Activated naive CD4-positive, alpha-beta T cell treated with anti-CD3 and anti-CD28 coated beads, Interleukin-2, amount 10 ng/mL, durations not matched to agents 7 days and 5 days (primary cell): ENCODE results near the gene CNEP1R1.

Experiments used
- CTCF ChIA-PET: fragments of 350-600 bp; sonication (Branson Sonifier 250); formaldehyde crosslinking; loops from one replicate; lab custom pipeline; 2021; ENCODE audit warnings: antibody characterized with exemption; lab: Charles Lee
- DNase-seq: peaks from one replicate; pipeline ENCODE4 v3.0.0-alpha.2; 2020
- H3K27ac Mint-ChIP-seq: one replicate; pipeline ENCODE4 v1.8.0; 2021; ENCODE audit warnings: mild to moderate bottlenecking, moderate library complexity, mixed read lengths
- H3K27me3 Mint-ChIP-seq: one replicate; pipeline ENCODE4 v1.8.0; 2021; ENCODE audit warnings: mild to moderate bottlenecking, mixed read lengths
- H3K36me3 Mint-ChIP-seq: one replicate; pipeline ENCODE4 v1.8.0; 2021; ENCODE audit warnings: mixed read lengths
- H3K4me1 Mint-ChIP-seq: one replicate; pipeline ENCODE4 v1.8.0; 2021; ENCODE audit warnings: mixed read lengths
- H3K4me3 Mint-ChIP-seq: one replicate; pipeline ENCODE4 v1.8.0; 2021; ENCODE audit warnings: mild to moderate bottlenecking, moderate library complexity, mixed read lengths
- H3K9me3 Mint-ChIP-seq: one replicate; pipeline ENCODE4 v1.8.0; 2021; ENCODE audit warnings: mixed read lengths

CNEP1R1 gene

GRCh38 chr16:50024684-50025536 is at the start of gene CNEP1R1:
Gene CNEP1R1 (plus strand): TSS chr16:50025225. CDS start chr16:50025316, 91 bp downstream.
- peaks cover 24% of the 10 kb centered on the region for H3K4me1 Mint-ChIP-seq
- DNase-seq: peak; percentile 94
- no peaks in the 10 kb centered on the region for H3K27me3 Mint-ChIP-seq
- CTCF ChIA-PET: interaction anchor here (0.6 to 7.5 kb wide), 37 partner anchors 10 to 781 kb away, joined by 3 to 133 read pairs (median 4); partner anchors contain the start of gene HEATR3
- peak within 1 kb of the TSS; percentile 92 for H3K27ac Mint-ChIP-seq
- H3K4me3 Mint-ChIP-seq: peak within 1 kb of the TSS; percentile 88
- peaks cover 11% of the 10 kb centered on the region for H3K36me3 Mint-ChIP-seq
- no peaks in the 10 kb centered on the region for H3K9me3 Mint-ChIP-seq

GRCh38 chr16:49977427-49977826 is 47.6 kb upstream of the CNEP1R1 start:
- Mint-ChIP-seq H3K9me3 (no peaks in the 10 kb centered on the region), H3K36me3 (no peaks in the 10 kb centered on the region), H3K4me3 (no peak overlapping the region), H3K27me3 (peaks cover 8% of the 10 kb centered on the region), H3K4me1 (no peaks in the 10 kb centered on the region), H3K27ac (no peak overlapping the region)
- DNase-seq: no peak
- CTCF ChIA-PET: interaction anchor here (0.7 kb wide), 1 partner anchor 620 kb away, joined by 3 read pairs; no protein-coding TSS in a partner anchor

- no peak for DNase-seq
- Mint-ChIP-seq H3K27ac (no peak overlapping the region), H3K27me3 (no peaks in the 10 kb centered on the region), H3K4me3 (no peak overlapping the region), H3K9me3 (no peaks in the 10 kb centered on the region), H3K36me3 (no peaks in the 10 kb centered on the region), H3K4me1 (no peaks in the 10 kb centered on the region)
- CTCF ChIA-PET: no interaction called here
These were observed 46.3 kb upstream of the CNEP1R1 start for GRCh38 chr16:49978569-49979326.

GRCh38 chr16:49980166-49980565 is 44.9 kb upstream of the CNEP1R1 start:
- no peaks in the 10 kb centered on the region for H3K4me1 Mint-ChIP-seq
- no peak for DNase-seq
- CTCF ChIA-PET: no interaction called here
- H3K9me3 Mint-ChIP-seq: no peaks in the 10 kb centered on the region
- H3K27ac Mint-ChIP-seq: no peak overlapping the region
- H3K36me3 Mint-ChIP-seq: no peaks in the 10 kb centered on the region
- H3K27me3 Mint-ChIP-seq: no peaks in the 10 kb centered on the region
- no peak overlapping the region for H3K4me3 Mint-ChIP-seq

- H3K27me3 Mint-ChIP-seq: no peaks in the 10 kb centered on the region
These were observed 38.5 kb upstream of the CNEP1R1 start for GRCh38 chr16:49986351-49987124.

GRCh38 chr16:49987381-49987780 is 37.6 kb upstream of the CNEP1R1 start:
- Mint-ChIP-seq H3K36me3 (no peaks in the 10 kb centered on the region), H3K4me3 (no peak overlapping the region), H3K4me1 (peaks cover 2% of the 10 kb centered on the region), H3K27me3 (no peaks in the 10 kb centered on the region), H3K9me3 (no peaks in the 10 kb centered on the region), H3K27ac (no peak overlapping the region)
- no peak for DNase-seq
- CTCF ChIA-PET: no interaction called here

More at GRCh38 chr16:49986351-49987124, 38.5 kb upstream of the CNEP1R1 start:
- Mint-ChIP-seq H3K9me3 (no peaks in the 10 kb centered on the region), H3K36me3 (no peaks in the 10 kb centered on the region), H3K4me1 (peaks cover 2% of the 10 kb centered on the region), H3K4me3 (no peak overlapping the region), H3K27ac (no peak overlapping the region)
- no peak for DNase-seq
- CTCF ChIA-PET: no interaction called here

- DNase-seq: no peak
- Mint-ChIP-seq H3K4me1 (peaks cover 2% of the 10 kb centered on the region), H3K9me3 (no peaks in the 10 kb centered on the region), H3K27me3 (peaks cover 16% of the 10 kb centered on the region), H3K36me3 (no peaks in the 10 kb centered on the region), H3K4me3 (no peak overlapping the region), H3K27ac (no peak overlapping the region)
- CTCF ChIA-PET: no interaction called here
These were observed 32.2 kb upstream of the CNEP1R1 start for GRCh38 chr16:49992825-49993224.

GRCh38 chr16:49993579-49993978 is 31.4 kb upstream of the CNEP1R1 start:
- no peaks in the 10 kb centered on the region for H3K9me3 Mint-ChIP-seq
- CTCF ChIA-PET: no interaction called here

GRCh38 chr16:49994006-49994405 is 31.0 kb upstream of the CNEP1R1 start:
- CTCF ChIA-PET: no interaction called here
- Mint-ChIP-seq H3K4me1 (no peaks in the 10 kb centered on the region), H3K9me3 (no peaks in the 10 kb centered on the region)

More at GRCh38 chr16:49993579-49993978, 31.4 kb upstream of the CNEP1R1 start:
- Mint-ChIP-seq H3K27me3 (peaks cover 16% of the 10 kb centered on the region), H3K27ac (no peak overlapping the region), H3K4me3 (no peak overlapping the region), H3K4me1 (no peaks in the 10 kb centered on the region), H3K36me3 (no peaks in the 10 kb centered on the region)
- DNase-seq: no peak

GRCh38 chr16:49995720-49996119 is 29.3 kb upstream of the CNEP1R1 start:
- Mint-ChIP-seq H3K9me3 (no peaks in the 10 kb centered on the region), H3K4me3 (no peak overlapping the region), H3K27me3 (peaks cover 25% of the 10 kb centered on the region), H3K27ac (no peak overlapping the region), H3K36me3 (no peaks in the 10 kb centered on the region), H3K4me1 (no peaks in the 10 kb centered on the region)
- DNase-seq: no peak
- CTCF ChIA-PET: no interaction called here

More at GRCh38 chr16:49994006-49994405, 31.0 kb upstream of the CNEP1R1 start:
- Mint-ChIP-seq H3K27me3 (peaks cover 20% of the 10 kb centered on the region), H3K36me3 (no peaks in the 10 kb centered on the region), H3K4me3 (no peak overlapping the region), H3K27ac (no peak overlapping the region)
- DNase-seq: no peak

- H3K4me1 Mint-ChIP-seq: no peaks in the 10 kb centered on the region
- no peak overlapping the region for H3K4me3 Mint-ChIP-seq
- H3K36me3 Mint-ChIP-seq: no peaks in the 10 kb centered on the region
- H3K27ac Mint-ChIP-seq: no peak overlapping the region
- CTCF ChIA-PET: no interaction called here
- peaks cover 31% of the 10 kb centered on the region for H3K27me3 Mint-ChIP-seq
- no peak for DNase-seq
- no peaks in the 10 kb centered on the region for H3K9me3 Mint-ChIP-seq
These were observed 27.2 kb upstream of the CNEP1R1 start for GRCh38 chr16:49997721-49998251.

GRCh38 chr16:49998991-49999390 is 26.0 kb upstream of the CNEP1R1 start:
- Mint-ChIP-seq H3K9me3 (no peaks in the 10 kb centered on the region), H3K4me3 (no peak overlapping the region), H3K27ac (no peak overlapping the region), H3K4me1 (no peaks in the 10 kb centered on the region), H3K36me3 (no peaks in the 10 kb centered on the region), H3K27me3 (peaks cover 28% of the 10 kb centered on the region)
- CTCF ChIA-PET: no interaction called here
- no peak for DNase-seq

- no peak for DNase-seq
- Mint-ChIP-seq H3K9me3 (no peaks in the 10 kb centered on the region), H3K4me1 (no peaks in the 10 kb centered on the region), H3K27ac (no peak overlapping the region), H3K27me3 (peaks cover 20% of the 10 kb centered on the region), H3K4me3 (no peak overlapping the region), H3K36me3 (no peaks in the 10 kb centered on the region)
- CTCF ChIA-PET: interaction anchor here (2.1 kb wide), 1 partner anchor 20 kb away, joined by 4 read pairs; no protein-coding TSS in a partner anchor
These were observed 23.9 kb upstream of the CNEP1R1 start for GRCh38 chr16:50001144-50001543.
